GM21619 (cell line): ENCODE measurements around the gene B3GNT7.
A peak's percentile ranks its signal among the peaks of the same experiment; 100 is the strongest.

Experiments
- ATAC-seq: cut with Tn5 transposase; IDR thresholded peaks from one replicate; pipeline ENCODE4 v1.9.1; 2021; ENCODE audit not compliant: unreplicated experiment

The B3GNT7 gene

DNA sequence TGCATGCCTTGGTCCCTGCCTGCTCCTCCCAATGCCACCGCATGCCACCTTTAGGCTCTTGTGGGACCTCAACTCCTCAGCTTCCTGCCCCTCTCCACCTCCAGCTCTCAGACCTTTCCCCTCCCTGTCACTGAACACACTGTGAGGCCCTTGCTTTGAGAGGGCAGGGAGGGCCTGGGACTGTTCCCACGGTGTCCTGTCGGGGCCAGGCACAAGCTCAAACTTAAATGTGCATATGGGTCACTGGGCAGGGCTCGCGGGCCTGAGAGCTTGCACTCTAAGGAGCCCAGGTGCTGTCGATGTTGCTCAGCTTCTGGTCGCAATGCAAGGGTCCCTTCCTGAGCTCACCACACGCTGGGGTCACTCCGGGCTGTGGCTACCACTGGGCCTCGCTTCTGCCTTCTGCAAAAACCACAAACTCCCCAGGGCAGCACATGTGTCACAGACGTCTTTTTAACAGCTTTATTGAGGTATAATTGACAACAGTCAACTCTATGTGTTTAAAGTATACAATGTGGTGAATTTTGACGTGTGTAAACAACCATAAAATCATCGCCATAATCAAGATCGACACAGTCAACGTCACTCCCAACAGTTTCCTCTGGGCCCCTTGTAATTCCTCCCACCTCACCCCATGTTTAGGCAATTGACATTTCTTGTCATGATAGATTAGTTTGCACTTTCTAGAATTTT, 11.9 kb upstream of the B3GNT7 start:
- ATAC-seq: no peak

DNA sequence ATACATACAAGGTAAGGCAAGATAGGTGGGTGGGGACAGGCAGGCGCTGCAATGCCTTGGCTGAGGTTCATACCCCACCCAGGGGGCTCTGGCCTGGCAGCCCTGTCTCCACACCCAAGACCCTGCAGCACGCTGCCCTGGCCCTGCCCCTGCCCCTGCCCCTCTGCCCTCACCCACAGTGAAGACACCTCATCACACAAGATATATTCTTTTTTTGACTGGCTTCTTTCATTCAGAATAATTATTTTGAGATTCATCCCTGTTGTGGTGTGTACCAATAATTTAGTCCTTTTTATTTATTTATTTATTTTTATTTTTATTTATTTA, 11.4 kb upstream of the B3GNT7 start:
- no peak for ATAC-seq

DNA sequence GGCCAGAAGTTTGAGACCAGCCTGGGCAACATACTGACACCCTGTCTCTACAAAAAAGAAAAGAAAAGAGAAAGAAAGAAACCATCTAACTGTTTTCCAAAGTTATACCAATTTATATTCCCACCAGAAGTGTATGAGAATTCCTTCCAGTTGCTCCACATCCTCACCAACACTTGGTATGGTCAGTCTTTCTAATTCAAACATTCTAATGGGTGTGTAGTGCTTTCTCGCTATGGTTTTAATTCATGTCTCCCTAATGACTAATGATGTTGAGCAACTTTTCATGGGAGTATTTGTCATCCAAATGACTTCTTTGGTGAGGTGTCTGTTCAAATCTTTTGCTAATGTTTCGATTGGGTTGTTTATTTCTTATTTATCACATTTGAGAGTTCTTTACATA, 10.5 kb upstream of the B3GNT7 start:
- ATAC-seq: no peak

DNA sequence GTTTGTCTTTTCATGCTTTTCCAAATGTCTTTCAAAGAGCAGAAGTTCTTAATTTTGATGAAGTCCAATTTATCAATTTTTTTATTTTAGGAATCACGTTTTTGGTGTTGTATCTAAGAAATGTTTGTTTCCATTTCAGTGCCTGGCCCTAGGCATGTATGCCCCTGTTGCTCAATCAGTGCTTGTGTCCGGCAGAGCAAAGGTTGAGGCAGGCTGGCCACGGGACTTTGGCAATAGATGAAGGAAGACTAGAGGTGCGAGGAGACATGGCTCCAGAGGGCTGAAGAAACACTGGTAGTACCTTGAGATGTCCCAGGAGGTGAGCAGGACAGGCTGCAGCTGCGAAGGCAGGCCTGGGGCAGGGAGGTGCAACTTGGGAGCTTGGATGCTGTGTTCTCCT, 10.1 kb upstream of the B3GNT7 start:
- ATAC-seq: no peak

DNA sequence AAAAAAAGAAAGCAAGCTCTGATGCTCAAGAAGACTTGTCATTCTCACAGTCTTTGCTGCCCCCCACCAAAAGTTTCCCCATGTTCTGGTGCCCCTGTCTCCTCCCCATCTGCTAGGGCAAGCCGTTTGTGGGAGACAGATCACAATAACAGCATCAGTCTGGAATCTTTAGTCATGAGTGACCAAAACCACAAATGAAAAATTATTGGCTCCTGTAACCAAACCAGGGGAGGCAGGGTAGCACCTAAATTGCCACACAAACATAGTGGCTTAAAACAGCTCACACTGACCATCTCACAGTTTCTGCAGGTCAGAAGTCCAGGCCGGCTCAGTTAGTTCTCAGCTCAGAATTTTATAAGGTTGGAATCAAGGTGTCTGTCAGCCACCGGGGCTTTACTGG, 9.1 kb upstream of the B3GNT7 start:
- ATAC-seq: no peak

DNA sequence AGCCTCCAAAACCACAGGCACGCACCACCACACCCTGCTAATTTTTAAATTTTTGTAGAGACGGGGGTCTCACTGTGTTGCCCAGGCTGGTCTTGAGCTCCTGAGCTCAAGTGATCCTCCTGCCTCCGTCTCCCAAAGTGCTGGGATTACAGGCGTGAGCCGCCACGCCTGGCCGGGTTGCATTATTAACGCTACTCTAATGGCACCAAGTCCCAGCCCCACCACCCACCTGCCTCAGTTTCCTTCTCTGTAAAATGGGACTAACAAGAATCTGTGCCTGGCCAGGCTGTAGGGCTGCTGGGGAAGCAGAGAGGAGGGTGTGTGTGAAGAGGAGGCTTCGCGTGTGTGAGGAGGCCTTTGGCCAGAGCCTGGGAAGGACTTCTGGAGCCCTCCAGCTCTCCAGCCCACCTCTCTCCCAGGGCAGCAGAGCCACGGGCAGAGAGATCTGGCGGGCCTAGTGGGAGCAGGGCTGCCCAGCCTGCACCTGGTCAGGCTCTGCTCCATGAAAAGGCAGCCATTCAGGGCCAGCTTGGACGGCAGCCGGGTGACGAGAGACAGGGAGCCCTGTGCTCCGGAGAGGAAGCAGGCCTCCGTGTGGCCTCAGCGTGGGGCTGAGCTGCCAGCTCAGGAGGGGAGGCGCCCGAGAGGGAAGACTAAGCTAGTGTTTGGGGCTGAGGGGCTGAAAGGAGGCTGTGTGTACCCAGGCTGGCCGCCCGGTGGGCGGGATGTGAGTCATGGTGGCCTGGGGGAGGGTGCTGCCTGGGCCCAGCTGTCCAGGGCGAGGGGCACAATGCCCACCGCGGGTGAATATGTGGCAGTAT, 7.4 kb upstream of the B3GNT7 start:
- ATAC-seq: no peak

DNA sequence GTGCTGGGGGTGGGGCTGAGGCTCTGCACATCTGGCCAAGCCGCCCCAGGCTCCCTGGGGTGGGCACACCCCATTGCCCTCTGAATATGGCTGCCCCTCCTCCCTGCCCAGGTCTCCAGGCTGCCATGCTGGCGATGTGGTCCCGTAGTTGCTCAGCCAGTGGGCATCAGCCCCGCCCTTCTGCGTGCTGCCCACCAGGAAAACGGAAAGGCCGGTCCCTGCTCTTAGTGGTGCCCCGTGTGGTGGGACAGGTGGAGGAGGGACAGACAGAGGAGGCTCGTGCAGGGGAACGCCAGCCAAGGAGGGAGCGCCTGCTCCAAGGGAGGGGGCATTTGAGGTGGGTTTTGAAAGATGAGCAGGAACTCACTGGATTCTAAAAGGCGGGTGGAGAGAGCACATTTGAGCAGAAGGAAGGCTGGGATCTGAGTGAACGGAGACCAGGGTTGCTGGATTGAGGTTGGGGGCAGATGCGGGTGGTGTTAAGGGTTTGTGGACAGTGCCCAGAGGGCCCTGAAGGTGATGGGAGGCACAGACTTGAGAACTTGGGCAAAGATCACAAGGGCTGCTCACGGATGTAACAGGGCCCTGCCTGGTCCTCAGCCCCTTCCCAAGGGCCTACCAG, 6.7 kb upstream of the B3GNT7 start:
- no peak for ATAC-seq

DNA sequence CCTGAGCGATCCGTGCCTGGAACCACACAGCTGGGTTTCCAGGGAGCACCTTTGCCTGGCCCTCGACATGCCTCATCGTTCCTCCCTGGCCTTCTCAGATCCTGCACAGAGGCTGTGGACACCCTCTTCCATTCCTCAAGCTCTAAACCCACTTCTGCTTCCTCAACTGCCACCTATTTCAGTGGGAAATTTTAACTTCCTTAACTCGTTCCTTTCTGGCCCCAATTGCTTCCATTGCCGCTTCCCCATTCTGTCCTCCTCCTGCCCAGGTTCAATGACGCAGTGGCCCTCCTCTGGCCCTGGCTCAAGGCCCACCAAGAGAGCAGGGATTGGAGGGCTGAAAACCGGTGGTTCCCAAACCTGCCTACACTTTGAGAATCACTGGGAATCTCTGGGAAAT, 4.8 kb upstream of the B3GNT7 start:
- no peak for ATAC-seq

DNA sequence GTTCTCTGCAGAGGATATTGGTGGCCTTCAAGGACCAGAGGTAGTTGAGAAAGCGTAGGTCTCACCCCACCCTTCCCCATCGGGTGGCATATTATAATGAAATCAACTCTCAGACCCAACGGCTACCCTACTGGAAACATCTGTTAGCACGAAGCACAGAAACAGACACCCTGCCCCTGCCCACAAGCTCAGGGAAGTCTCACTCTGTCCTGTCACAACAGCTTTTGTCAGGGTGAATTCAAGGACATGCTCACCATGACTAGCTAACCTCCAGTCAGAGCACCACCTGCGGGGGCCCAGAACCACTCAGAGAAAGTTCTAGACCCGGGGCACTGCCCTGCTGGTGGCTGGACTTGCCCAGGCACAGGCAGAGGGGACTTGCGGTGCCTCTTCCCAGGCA, 3.5 kb upstream of the B3GNT7 start:
- no peak for ATAC-seq

DNA sequence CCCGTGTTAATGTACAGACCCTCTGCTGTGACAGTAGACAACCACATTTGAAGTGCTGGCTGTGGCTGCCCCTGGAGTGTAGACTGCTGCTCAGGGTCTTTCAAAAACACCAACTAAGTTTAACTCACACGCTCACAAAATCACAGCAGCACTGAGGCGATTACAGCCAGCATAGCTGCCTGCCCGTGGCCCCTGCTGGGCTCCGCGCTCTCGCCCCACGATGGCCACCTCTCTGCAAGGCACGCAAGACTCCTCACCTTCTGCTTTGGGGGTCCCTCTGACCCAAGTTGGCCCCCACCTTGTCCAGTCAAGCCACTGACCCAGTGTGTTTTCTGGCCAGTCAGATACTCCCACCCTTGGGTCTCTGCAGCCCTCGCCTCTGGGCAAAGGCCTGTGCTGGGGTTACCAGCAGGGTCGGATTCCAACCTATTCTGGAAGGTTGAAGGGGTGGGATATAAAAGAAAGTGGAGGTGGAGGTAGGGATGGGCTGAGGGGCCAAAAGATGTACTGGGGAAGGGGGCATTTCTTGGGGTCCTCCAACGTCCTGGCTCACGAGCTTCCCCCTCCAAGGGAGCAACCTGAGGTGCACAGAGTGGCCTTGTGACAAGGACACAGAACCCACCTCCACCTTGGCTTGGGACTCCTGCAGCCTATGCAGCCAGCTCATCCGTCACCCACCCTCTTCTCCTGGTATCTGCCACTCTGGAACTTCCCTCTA, 2.9 kb upstream of the B3GNT7 start:
- ATAC-seq: no peak

DNA sequence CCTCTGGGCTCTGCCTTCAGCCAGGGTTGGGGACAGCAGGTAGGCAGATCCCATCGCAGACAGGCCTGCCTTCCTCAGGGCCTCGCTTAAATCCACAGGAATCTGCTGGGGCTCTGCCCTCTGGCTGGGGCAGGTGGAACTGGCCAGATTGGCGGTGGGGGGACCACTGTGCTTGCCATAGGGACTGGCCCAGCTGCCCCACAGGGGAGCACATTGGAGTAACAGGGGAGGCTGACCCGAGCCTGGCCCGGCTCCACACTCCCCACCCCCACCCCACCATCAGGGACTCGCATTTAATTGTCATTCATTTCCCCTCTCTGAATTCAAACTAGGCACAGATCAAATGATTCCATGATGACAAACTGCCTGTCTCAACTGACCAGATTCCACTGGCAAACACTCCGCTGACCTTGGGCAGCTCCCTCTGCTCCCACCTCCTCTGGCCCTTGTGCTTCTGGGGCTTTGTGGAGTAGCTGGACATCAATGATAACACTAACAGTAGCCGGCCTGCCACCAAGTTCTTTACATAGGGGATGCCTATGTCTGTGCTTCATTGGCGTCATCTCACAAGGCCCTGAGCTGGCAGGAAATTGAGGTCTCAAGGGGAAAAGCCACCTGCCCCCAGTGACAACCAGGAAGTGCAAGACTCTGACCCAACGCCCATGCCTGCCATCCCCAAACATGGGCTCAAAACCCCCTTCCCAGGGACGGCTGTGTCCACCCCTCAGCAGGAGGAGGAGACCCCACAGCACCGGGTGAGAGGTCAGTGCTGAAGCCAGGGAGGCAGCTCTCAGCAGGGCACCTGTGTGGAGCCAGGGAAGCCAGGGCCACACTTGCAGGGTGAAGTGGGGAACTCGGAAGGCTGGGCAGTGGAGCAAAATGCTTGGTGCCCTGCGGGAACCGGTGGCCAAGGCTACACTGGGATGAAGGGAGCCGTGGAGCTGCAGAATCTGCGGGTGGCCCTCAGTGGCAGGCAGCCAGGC, 2.1 kb upstream of the B3GNT7 start:
- peak; percentile 39 for ATAC-seq

DNA sequence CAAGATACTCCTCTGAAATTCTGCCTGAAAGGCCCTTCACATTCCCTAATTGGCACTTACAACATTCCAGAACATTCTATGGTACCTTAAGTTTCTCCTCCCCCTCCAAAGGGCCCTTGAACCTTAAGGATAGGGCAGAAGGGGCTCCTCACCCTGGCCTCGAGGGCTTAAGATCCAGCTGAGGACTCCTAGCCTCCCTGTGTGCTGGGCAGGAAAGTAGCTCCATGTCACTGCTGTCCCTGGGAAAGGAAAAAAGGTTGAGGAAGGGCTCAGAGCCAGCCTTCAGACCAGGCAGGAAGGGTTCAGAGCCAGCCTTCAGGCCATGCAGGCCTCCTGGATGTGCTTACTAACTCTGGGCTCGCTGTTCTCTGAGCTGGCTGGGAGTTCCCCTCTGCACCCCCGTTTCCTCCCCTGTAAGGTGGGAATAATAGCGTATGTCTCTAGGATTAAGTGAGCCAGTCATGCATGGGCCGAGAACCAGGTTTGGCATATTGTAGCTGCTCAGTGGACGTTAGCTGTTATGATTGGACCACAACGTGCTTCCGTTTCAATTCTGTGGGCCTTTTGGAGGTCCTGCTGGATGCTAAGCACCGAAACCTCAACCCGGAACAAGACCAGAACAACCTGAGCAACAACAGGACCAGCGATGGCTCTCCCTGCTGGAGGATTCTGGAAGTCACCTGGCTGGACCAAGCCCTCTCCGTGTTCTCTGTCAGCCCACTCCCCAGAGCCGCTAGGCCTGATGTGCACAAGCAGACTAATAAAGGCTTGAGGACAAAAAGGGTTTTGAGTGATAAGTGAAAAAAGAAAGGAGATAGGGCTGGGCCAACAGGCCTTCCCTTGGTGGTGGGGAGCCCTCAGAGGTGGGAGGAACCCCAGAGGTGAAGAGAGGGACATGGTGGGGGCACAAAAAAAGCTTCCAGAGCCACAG, 1.0 kb upstream of the B3GNT7 start:
- ATAC-seq: peak; percentile 46

DNA sequence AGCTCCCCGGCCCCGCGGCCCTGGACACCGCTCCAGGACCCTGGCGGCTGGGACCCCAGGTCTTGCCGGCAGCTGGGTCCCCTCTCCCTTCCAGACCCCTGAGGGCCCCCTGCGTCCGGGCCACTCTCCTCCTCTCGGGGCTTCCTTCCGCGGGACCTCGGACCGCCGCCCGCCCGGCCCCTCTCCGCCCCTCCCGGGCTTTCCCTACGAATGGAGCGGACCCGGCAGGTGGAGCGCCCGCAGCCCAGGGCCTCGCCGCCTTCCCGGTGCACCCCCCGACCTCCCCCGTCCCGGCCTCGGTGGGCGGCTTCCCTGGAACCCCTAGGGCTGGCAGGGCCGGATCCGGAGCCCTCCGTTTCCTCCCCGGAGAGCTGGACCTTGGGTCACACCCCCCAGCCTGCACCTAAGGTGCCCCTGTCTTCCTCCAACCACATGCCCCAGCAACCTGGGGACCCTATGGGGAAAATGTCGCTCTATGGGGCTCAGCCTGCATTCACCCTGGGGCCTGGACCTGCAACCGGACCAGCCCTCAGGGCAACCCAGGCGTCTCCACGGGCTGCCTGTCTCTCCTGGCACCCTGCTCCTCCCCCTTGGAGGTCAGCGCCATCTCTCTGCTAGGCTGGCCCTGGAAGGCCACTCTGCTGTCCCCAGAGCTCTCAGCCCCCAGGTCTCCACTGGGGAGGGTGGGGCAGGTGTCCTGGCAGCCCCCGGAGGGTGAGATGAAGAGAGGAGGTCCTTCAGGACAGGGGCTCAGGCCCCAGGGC, 730 bp downstream of the B3GNT7 start:
- no peak for ATAC-seq

DNA sequence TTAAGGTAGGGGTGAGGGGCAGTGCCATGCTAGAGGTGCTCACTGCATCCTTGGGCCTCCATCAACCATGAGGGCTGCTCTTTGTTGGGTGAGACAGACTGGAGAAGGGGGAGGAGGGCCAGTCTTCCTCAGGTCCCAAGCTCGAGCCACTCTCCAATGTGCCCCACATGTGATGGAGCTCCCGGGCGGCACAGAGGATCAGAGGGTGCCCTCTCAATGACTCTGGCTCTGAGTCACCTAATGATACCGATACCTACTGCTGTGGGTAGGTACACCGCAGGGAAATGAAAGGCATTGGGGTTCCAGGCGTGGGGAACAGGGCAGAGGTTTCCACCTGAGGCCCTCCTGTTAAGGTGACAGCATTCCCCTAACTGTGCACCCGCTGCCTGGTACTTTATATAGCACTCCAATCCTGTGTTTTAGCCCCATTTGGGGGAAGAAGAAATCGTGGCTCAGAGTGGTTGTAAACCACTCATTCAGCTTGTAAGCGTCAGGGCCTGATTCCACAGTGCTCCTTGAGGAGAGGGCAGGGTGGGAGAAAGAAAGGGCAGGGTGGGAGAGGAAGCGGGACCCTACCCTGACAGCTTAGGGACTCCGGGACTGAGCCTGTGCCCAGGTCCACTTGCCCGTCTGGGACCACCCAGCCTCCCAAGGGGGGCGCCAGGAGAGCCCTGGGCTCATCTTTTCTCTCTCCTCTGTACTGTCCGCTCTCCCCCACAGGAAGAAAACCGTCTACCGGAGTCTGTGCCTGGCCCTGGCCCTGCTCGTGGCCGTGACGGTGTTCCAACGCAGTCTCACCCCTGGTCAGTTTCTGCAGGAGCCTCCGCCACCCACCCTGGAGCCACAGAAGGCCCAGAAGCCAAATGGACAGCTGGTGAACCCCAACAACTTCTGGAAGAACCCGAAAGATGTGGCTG, 1.8 kb downstream of the B3GNT7 start:
- no peak for ATAC-seq

DNA sequence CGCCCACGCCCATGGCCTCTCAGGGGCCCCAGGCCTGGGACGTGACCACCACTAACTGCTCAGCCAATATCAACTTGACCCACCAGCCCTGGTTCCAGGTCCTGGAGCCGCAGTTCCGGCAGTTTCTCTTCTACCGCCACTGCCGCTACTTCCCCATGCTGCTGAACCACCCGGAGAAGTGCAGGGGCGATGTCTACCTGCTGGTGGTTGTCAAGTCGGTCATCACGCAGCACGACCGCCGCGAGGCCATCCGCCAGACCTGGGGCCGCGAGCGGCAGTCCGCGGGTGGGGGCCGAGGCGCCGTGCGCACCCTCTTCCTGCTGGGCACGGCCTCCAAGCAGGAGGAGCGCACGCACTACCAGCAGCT, 2.4 kb downstream of the B3GNT7 start:
- ATAC-seq: no peak

DNA sequence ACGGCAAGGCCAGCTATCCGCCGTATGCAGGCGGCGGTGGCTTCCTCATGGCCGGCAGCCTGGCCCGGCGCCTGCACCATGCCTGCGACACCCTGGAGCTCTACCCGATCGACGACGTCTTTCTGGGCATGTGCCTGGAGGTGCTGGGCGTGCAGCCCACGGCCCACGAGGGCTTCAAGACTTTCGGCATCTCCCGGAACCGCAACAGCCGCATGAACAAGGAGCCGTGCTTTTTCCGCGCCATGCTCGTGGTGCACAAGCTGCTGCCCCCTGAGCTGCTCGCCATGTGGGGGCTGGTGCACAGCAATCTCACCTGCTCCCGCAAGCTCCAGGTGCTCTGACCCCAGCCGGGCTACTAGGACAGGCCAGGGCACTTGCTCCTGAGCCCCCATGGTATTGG, 3.1 kb downstream of the B3GNT7 start:
- no peak for ATAC-seq

DNA sequence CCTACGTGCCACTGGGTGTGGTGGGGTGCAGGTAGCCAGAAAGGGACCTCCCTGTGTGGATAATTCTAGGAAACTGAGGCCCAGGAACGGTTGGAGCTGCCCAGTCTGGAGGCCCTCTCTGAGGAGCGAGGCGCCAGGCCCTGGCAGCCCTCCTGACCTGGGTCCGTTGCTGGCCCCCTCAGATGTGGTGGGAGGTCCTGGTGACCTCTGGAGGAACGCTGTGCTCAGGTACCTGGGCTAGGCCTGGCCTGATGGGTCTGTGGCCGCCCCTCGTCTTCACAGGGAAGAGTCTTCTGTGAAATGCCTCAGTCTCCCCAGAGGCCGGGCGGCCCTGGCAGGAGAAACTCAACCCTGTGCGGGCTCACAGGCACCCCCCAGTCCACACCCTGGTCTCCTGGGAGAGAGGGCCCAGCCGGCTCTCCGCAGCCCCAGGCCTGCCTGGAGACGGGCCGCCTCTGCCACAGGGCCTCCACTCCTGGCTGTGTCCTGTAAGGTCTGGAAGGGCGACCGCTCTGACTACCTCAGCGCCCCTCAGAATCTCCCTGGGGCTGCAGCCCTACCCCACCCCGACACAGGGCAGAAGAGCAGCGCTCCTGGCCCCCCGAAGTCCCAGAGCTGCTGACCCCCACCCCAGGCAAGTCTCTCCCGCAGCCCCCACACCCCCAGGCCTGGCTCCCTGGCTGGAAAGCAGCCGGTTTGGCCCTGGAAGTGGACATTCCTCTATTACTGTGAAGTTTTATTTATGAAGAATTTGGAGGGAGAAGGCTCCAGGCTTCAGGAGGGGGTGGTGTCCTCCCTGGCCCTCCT, 3.7 kb downstream of the B3GNT7 start:
- no peak for ATAC-seq
